A673 (cell line): ENCODE data around the gene SMAD3. TPM values are rescaled to one million over a fixed set of nuclear protein-coding genes. Genes with fewer than 3 reads are reported as not detected.

Experiments used
- BruUV-seq: library from RNA; stranded (reverse); fragments of 400-500 nt; replicated peaks from 2 replicates; lab custom pipeline; 2021; lab: Mats Ljungman, UMichigan
- CTCF ChIA-PET: fragments of 300-600 bp; sonication (Branson Sonifier 250); formaldehyde crosslinking; loops from one replicate; lab custom pipeline; 2022; ENCODE audit warnings: antibody characterized with exemption; lab: Charles Lee
- POLR2A ChIA-PET: fragments of 300-600 bp; sonication (Branson Sonifier 250); formaldehyde crosslinking; loops from one replicate; lab custom pipeline; 2022; ENCODE audit warnings: antibody characterized with exemption; ENCODE audit not compliant: low non-redundant PET; lab: Charles Lee
- DNase-seq: peaks from one replicate; pipeline ENCODE4 v3.0.0-alpha.2; 2015; ENCODE audit warnings: low spot score
- H3K27ac ChIP-seq: fragments of 200-600 bp; sonication (generic); 2 replicates; pipeline ENCODE4 v1.5.1; 2016; ENCODE audit warnings: mixed run types, low read depth, mild to moderate bottlenecking, mixed read lengths, antibody characterized with exemption, low read length; ENCODE audit not compliant: poor library complexity, severe bottlenecking
- H3K27me3 ChIP-seq: fragments of 200-600 bp; sonication (generic); replicated peaks from 2 replicates; pipeline ENCODE4 v1.6.1; 2017; ENCODE audit warnings: mixed run types, low read depth, mild to moderate bottlenecking, mixed read lengths, antibody characterized with exemption, low read length; ENCODE audit not compliant: insufficient read depth, poor library complexity
- H3K36me3 ChIP-seq: fragments of 200-600 bp; sonication (generic); 2 replicates; pipeline ENCODE4 v1.6.1; 2016; ENCODE audit warnings: mixed run types, mild to moderate bottlenecking, mixed read lengths, antibody characterized with exemption, low read length; ENCODE audit not compliant: insufficient read depth, poor library complexity, severe bottlenecking
- H3K4me1 ChIP-seq: fragments of 200-600 bp; sonication (generic); 2 replicates; pipeline ENCODE4 v1.6.1; 2017; ENCODE audit warnings: mixed run types, mild to moderate bottlenecking, mixed read lengths, antibody characterized with exemption, low read length; ENCODE audit not compliant: insufficient read depth, poor library complexity, severe bottlenecking
- H3K4me3 ChIP-seq: fragments of 200-600 bp; sonication (generic); 2 replicates; pipeline ENCODE4 v1.5.1; 2016; ENCODE audit warnings: low read depth, mixed run types, mild to moderate bottlenecking, mixed read lengths, low read length; ENCODE audit not compliant: poor library complexity, severe bottlenecking
- H3K9me3 ChIP-seq: fragments of 200-600 bp; sonication (generic); 2 replicates; pipeline ENCODE4 v1.6.1; 2016; ENCODE audit warnings: mixed run types, low read depth, mild to moderate bottlenecking, mixed read lengths, antibody characterized with exemption, low read length; ENCODE audit not compliant: poor library complexity, severe bottlenecking
- CTCF ChIP-seq: fragments of 300-800, 200-600 bp; sonication (generic); conservative IDR thresholded peaks from 2 replicates; pipeline ENCODE4 v1.5.1; 2017; ENCODE audit warnings: low read depth, mild to moderate bottlenecking, antibody characterized with exemption, low read length, moderate library complexity, mixed read lengths
- EZH2 ChIP-seq: fragments of 200-600 bp; sonication (generic); IDR thresholded peaks from 2 replicates; pipeline ENCODE4 v1.6.1; 2017; ENCODE audit warnings: borderline replicate concordance, low read depth, mild to moderate bottlenecking, mixed read lengths, antibody characterized with exemption, low read length; ENCODE audit not compliant: poor library complexity, severe bottlenecking
- intact Hi-C: fragments of 100-400 bp; cut with micrococcal nuclease; formaldehyde crosslinking; loops from one replicate; pipeline ENCODE4 v1.10.0; 2022; ENCODE audit not compliant: unreplicated experiment
- total RNA-seq: library from RNA; stranded (reverse); gene quantifications from 2 replicates; pipeline ENCODE4 v1.2.3, GENCODE V29; 2021

The SMAD3 gene
- total RNA-seq, 1 experiment from 2014 or later: 31.0 TPM

DNA sequence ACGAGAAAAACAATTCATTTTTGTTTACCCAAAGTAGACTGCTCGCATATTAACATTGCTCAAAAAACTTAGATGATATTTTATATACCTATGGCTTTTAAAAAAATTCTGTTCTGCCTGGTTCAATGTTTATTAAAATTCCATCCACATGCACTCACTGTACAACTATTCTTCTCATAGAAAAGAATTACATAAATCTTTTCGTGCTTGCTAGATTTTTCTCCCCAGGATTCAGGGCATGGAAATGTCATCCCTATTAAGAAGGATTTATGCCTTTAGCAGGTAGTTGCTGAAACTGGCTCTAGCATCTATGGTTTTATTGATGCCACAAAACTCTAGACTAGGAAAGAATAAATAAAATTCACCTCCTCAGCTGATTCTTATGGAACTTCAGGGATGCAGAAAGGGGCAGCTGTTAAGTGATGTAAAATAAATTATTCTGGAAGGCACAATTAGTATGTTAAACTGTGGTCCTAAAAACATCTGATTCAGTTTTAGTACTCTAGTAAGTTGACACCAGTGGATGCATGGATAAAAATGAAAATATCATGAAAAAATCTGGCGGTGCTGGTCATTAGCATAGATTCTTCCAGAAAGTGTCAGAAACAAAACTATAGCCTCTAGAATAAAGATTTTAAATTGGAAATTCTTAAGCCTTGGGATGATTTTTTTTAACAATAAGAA lies 147.4 kb downstream of the SMAD3 start:
- H3K4me3 ChIP-seq: no peak overlapping the region
- ChIA-PET CTCF (no interaction called here), POLR2A (no interaction called here)
- DNase-seq: no peak
- no peaks in the 10 kb centered on the region for H3K27me3 ChIP-seq
- H3K4me1 ChIP-seq: no peaks in the 10 kb centered on the region
- H3K36me3 ChIP-seq: peaks cover 9% of the 10 kb centered on the region
- no peaks in the 10 kb centered on the region for H3K9me3 ChIP-seq
- no peak for TF ChIP-seq CTCF
- TF ChIP-seq EZH2: no peak
- no TSS peak for BruUV-seq
- H3K27ac ChIP-seq: no peak overlapping the region
- intact Hi-C loops: no loop called here

DNA sequence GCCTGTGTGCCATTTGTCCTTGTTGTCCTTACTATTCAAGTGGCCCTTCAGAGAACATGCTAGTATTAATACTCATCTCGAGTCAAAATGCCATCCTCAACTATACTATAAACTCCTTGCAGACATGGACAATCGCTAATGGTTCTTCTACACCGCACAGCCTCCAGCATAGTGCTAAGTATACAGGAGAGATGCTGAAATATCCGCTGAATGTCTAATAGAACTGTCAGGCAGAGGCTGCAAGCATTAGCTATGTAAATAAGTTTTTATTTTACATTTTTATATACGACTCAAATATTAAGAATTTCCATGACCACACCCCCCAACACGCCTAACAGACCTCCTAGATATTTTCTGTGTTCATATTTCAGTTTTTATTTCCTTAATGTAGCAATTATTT lies 149.7 kb downstream of the SMAD3 start:
- no peaks in the 10 kb centered on the region for H3K27me3 ChIP-seq
- ChIA-PET POLR2A (no interaction called here), CTCF (no interaction called here)
- TF ChIP-seq CTCF (no peak), EZH2 (no peak)
- H3K9me3 ChIP-seq: no peaks in the 10 kb centered on the region
- DNase-seq: no peak
- intact Hi-C loops: no loop called here
- no peak overlapping the region for H3K4me3 ChIP-seq
- no peaks in the 10 kb centered on the region for H3K36me3 ChIP-seq
- H3K4me1 ChIP-seq: no peaks in the 10 kb centered on the region
- no TSS peak for BruUV-seq
- H3K27ac ChIP-seq: no peak overlapping the region

DNA sequence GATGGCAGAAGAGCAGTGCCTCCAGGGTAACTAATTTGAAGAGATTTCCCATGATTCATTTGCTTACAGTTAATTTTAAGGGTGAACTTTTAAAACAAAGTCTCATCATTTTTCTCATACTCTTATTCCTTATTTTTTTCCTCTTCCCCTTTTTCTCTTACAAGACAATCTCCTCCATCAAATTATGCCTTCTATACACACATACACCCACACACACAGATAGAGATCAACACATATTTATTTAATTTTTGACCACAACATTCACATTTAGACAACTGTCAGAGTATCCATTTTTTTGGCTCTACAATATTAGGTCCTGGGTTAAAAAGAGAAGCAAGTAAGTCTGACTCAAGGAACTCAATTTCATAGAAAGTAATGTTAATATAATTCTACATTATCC lies 151.5 kb downstream of the SMAD3 start:
- Histone ChIP-seq H3K36me3 (no peaks in the 10 kb centered on the region), H3K27ac (no peak overlapping the region), H3K27me3 (no peaks in the 10 kb centered on the region), H3K9me3 (no peaks in the 10 kb centered on the region), H3K4me3 (no peak overlapping the region), H3K4me1 (no peaks in the 10 kb centered on the region)
- intact Hi-C loops: no loop called here
- CTCF ChIA-PET: no interaction called here
- BruUV-seq: no TSS peak
- no peak for DNase-seq
- no peak for TF ChIP-seq EZH2
- POLR2A ChIA-PET: no interaction called here

GRCh38 chr15:67218428-67218827 lies 153.0 kb downstream of the SMAD3 start:
- no peaks in the 10 kb centered on the region for H3K4me1 ChIP-seq
- H3K27me3 ChIP-seq: no peaks in the 10 kb centered on the region
- no peaks in the 10 kb centered on the region for H3K36me3 ChIP-seq
- no peaks in the 10 kb centered on the region for H3K9me3 ChIP-seq
- CTCF ChIA-PET: no interaction called here
- DNase-seq: no peak
- BruUV-seq: no TSS peak
- intact Hi-C loops: no loop called here
- TF ChIP-seq EZH2: no peak
- TF ChIP-seq CTCF: no peak
- no peak overlapping the region for H3K4me3 ChIP-seq
- no peak overlapping the region for H3K27ac ChIP-seq
- POLR2A ChIA-PET: no interaction called here
